HG02623 (cell line): ENCODE data around the gene N4BP2.
"Not testable (repeated sequence)": the region's sequence is repeated elsewhere in the genome, so short reads cannot be mapped to it uniquely, and the experiment has no call there.

ENCODE experiments used
- ATAC-seq: cut with Tn5 transposase; IDR thresholded peaks from one replicate; pipeline ENCODE4 v1.9.1; 2021; ENCODE audit warnings: moderate library complexity; ENCODE audit not compliant: unreplicated experiment

The N4BP2 gene

GRCh38 chr4:40086421-40086820, 29.8 kb downstream of the N4BP2 start:
- ATAC-seq = no peak

GRCh38 chr4:40087799-40088366, 31.2 kb downstream of the N4BP2 start:
- ATAC-seq = no peak

GRCh38 chr4:40093400-40093799, 36.8 kb downstream of the N4BP2 start:
- ATAC-seq = not testable (repeated sequence)

GRCh38 chr4:40099010-40099409, 42.4 kb downstream of the N4BP2 start:
- ATAC-seq = no peak

GRCh38 chr4:40107150-40107549, 50.5 kb downstream of the N4BP2 start:
- ATAC-seq = not testable (repeated sequence)

- ATAC-seq = no peak
These were observed 55.6 kb downstream of the N4BP2 start for GRCh38 chr4:40112027-40112792.

- no peak for ATAC-seq
These were observed 57.6 kb downstream of the N4BP2 start for GRCh38 chr4:40114206-40114605.

- ATAC-seq = no peak
These were observed 62.2 kb downstream of the N4BP2 start for GRCh38 chr4:40118861-40119260.

- ATAC-seq = no peak
These were observed 62.7 kb downstream of the N4BP2 start for GRCh38 chr4:40119344-40119743.

GRCh38 chr4:40121515-40121914, 64.9 kb downstream of the N4BP2 start:
- no peak for ATAC-seq

- no peak for ATAC-seq
These were observed 66.3 kb downstream of the N4BP2 start for GRCh38 chr4:40122941-40123340.

GRCh38 chr4:40124690-40125089, 68.0 kb downstream of the N4BP2 start:
- ATAC-seq = no peak

GRCh38 chr4:40130401-40131036, 73.9 kb downstream of the N4BP2 start:
- ATAC-seq = no peak

GRCh38 chr4:40132816-40133215, 76.2 kb downstream of the N4BP2 start:
- no peak for ATAC-seq

GRCh38 chr4:40134206-40134917, 77.7 kb downstream of the N4BP2 start:
- no peak for ATAC-seq

- not testable (repeated sequence) for ATAC-seq
These were observed 79.6 kb downstream of the N4BP2 start for GRCh38 chr4:40136202-40136601.

GRCh38 chr4:40140196-40140595, 83.5 kb downstream of the N4BP2 start:
- ATAC-seq = no peak

- ATAC-seq = not testable (repeated sequence)
These were observed 83.9 kb downstream of the N4BP2 start for GRCh38 chr4:40140597-40140996.

GRCh38 chr4:40143926-40144508, 87.4 kb downstream of the N4BP2 start:
- ATAC-seq = no peak

- ATAC-seq = no peak
These were observed 88.1 kb downstream of the N4BP2 start for GRCh38 chr4:40144716-40145115.

- not testable (repeated sequence) for ATAC-seq
These were observed 90.8 kb downstream of the N4BP2 start for GRCh38 chr4:40147490-40147889.
